ENCODE measurements around the gene GLRX5. TPM values are rescaled to one million over a fixed set of nuclear protein-coding genes. Genes with fewer than 3 reads are reported as not detected.
A peak's percentile ranks its signal among the peaks of the same experiment; 100 is the strongest.

Gene GLRX5
- total RNA-seq, 3 donors from 2014 or later (not counting 1 experiment from before 2014, with no cell fraction given), result 16.7 to 26.0 (median 23.4) TPM

- H3K36me3 Mint-ChIP-seq, result no peaks in the 10 kb centered on the region
- H3K27ac Mint-ChIP-seq, result no peak overlapping the region
- ATAC-seq (no peak), DNase-seq (no peak)
- Histone ChIP-seq H3K27ac (ENCODE audit: low read length) (no peak overlapping the region), H3K4me1 (ENCODE audit: control insufficient read depth, insufficient read depth, low read length) (peaks cover 36% of the 10 kb centered on the region), H3K9me3 (ENCODE audit: control insufficient read depth, insufficient read depth, low read length) (no peaks in the 10 kb centered on the region), H3K27me3 (ENCODE audit: control insufficient read depth, insufficient read depth, low read length) (no peaks in the 10 kb centered on the region), H3K4me3 (ENCODE audit: low read length) (no peak overlapping the region), H3K36me3 (ENCODE audit: control insufficient read depth, insufficient read depth, low read length) (no peaks in the 10 kb centered on the region)
- intact Hi-C loops (cut with micrococcal nuclease), result no loop called here
- H3K4me1 Mint-ChIP-seq, result peaks cover 31 to 40% of the 10 kb centered on the region in 2 donors
- no peaks in the 10 kb centered on the region for H3K9me3 Mint-ChIP-seq
- TF ChIP-seq CTCF (IDR thresholded peaks at IDR 0.05), result no peak
- 100% methylated on average over 5 of the region's 5 CpGs for WGBS (ENCODE audit: insufficient coverage)
- H3K4me3 Mint-ChIP-seq, result no peak overlapping the region
- no peaks in the 10 kb centered on the region for H3K27me3 Mint-ChIP-seq (ENCODE audit: low read depth in 2 of 2)
These were observed 41.3 kb upstream of the GLRX5 start for GRCh38 chr14:95493503-95493902.

- DNase-seq, result no peak
- Mint-ChIP-seq H3K4me1 (peaks cover 31 to 40% of the 10 kb centered on the region in 2 donors), H3K9me3 (no peaks in the 10 kb centered on the region), H3K27me3 (ENCODE audit: low read depth in 2 of 2) (no peaks in the 10 kb centered on the region), H3K36me3 (no peaks in the 10 kb centered on the region), H3K27ac (peak overlapping the region in 1 of 2 donors; percentile 49), H3K4me3 (no peak overlapping the region)
- H3K4me3 ChIP-seq (ENCODE audit: low read length), result no peak overlapping the region
- no peaks in the 10 kb centered on the region for H3K27me3 ChIP-seq (ENCODE audit: control insufficient read depth, insufficient read depth, low read length)
- no peak for TF ChIP-seq CTCF (IDR thresholded peaks at IDR 0.05)
- no peaks in the 10 kb centered on the region for H3K36me3 ChIP-seq (ENCODE audit: control insufficient read depth, insufficient read depth, low read length)
- 97% methylated on average over 3 of the region's 4 CpGs for WGBS (ENCODE audit: insufficient coverage)
- intact Hi-C loops (cut with micrococcal nuclease), result no loop called here
- H3K9me3 ChIP-seq (ENCODE audit: control insufficient read depth, insufficient read depth, low read length), result no peaks in the 10 kb centered on the region
- ATAC-seq, result no peak
- no peak overlapping the region for H3K27ac ChIP-seq (ENCODE audit: low read length)
- H3K4me1 ChIP-seq (ENCODE audit: control insufficient read depth, insufficient read depth, low read length), result peaks cover 36% of the 10 kb centered on the region
These were observed 40.9 kb upstream of the GLRX5 start for GRCh38 chr14:95493976-95494375.

- intact Hi-C loops (cut with micrococcal nuclease), result no loop called here
- no peak for TF ChIP-seq CTCF (IDR thresholded peaks at IDR 0.05)
- WGBS (ENCODE audit: insufficient coverage), result 69% methylated on average over 4 of the region's 4 CpGs
- no peaks in the 10 kb centered on the region for H3K9me3 Mint-ChIP-seq
- H3K27me3 Mint-ChIP-seq (ENCODE audit: low read depth in 2 of 2), result no peaks in the 10 kb centered on the region
- Histone ChIP-seq H3K27me3 (ENCODE audit: control insufficient read depth, insufficient read depth, low read length) (no peaks in the 10 kb centered on the region), H3K36me3 (ENCODE audit: control insufficient read depth, insufficient read depth, low read length) (no peaks in the 10 kb centered on the region), H3K9me3 (ENCODE audit: control insufficient read depth, insufficient read depth, low read length) (no peaks in the 10 kb centered on the region), H3K27ac (ENCODE audit: low read length) (peak overlapping the region; percentile 82), H3K4me3 (ENCODE audit: low read length) (no peak overlapping the region), H3K4me1 (ENCODE audit: control insufficient read depth, insufficient read depth, low read length) (peaks cover 36% of the 10 kb centered on the region)
- peak in 2 of 3 donors; percentile 59 to 64 for ATAC-seq
- no peak overlapping the region for H3K4me3 Mint-ChIP-seq
- peaks cover 31 to 40% of the 10 kb centered on the region in 2 donors for H3K4me1 Mint-ChIP-seq
- H3K27ac Mint-ChIP-seq, result peak overlapping the region; percentile 49 to 82
- no peaks in the 10 kb centered on the region for H3K36me3 Mint-ChIP-seq
- no peak for DNase-seq
These were observed 40.4 kb upstream of the GLRX5 start for GRCh38 chr14:95494456-95494855.

- Mint-ChIP-seq H3K4me3 (no peak overlapping the region), H3K36me3 (no peaks in the 10 kb centered on the region), H3K27ac (peak overlapping the region; percentile 49 to 82), H3K4me1 (peaks cover 31 to 40% of the 10 kb centered on the region in 2 donors), H3K9me3 (no peaks in the 10 kb centered on the region), H3K27me3 (ENCODE audit: low read depth in 2 of 2) (no peaks in the 10 kb centered on the region)
- Histone ChIP-seq H3K27me3 (ENCODE audit: control insufficient read depth, insufficient read depth, low read length) (no peaks in the 10 kb centered on the region), H3K36me3 (ENCODE audit: control insufficient read depth, insufficient read depth, low read length) (no peaks in the 10 kb centered on the region), H3K27ac (ENCODE audit: low read length) (peak overlapping the region; percentile 82), H3K9me3 (ENCODE audit: control insufficient read depth, insufficient read depth, low read length) (no peaks in the 10 kb centered on the region), H3K4me1 (ENCODE audit: control insufficient read depth, insufficient read depth, low read length) (peaks cover 36% of the 10 kb centered on the region), H3K4me3 (ENCODE audit: low read length) (no peak overlapping the region)
- no peak for DNase-seq
- no peak for TF ChIP-seq CTCF (IDR thresholded peaks at IDR 0.05)
- 89% methylated on average over 3 of the region's 3 CpGs for WGBS (ENCODE audit: insufficient coverage)
- ATAC-seq, result peak in 1 of 3 donors; percentile 7
- intact Hi-C loops (cut with micrococcal nuclease), result no loop called here
These were observed 39.8 kb upstream of the GLRX5 start for GRCh38 chr14:95495076-95495475.

Data from natural killer cell (primary cell).